ENCODE data around the gene GLCE. TPM values are rescaled to one million over a fixed set of nuclear protein-coding genes. Genes with fewer than 3 reads are reported as not detected.

GLCE gene
- total RNA-seq, 1 experiment from 2014 or later = 12.2 TPM

- H3K27me3 ChIP-seq = no peaks in the 10 kb centered on the region
- H3K4me3 ChIP-seq = no peak overlapping the region
- no peaks in the 10 kb centered on the region for H3K9me3 ChIP-seq
- no peak for DNase-seq
- H3K36me3 ChIP-seq = no peaks in the 10 kb centered on the region
Measured at GRCh38 chr15:69265347-69265955, 105.0 kb downstream of the GLCE start.

- DNase-seq = no peak
- Histone ChIP-seq H3K9me3 (no peaks in the 10 kb centered on the region), H3K27me3 (no peaks in the 10 kb centered on the region), H3K4me3 (no peak overlapping the region), H3K36me3 (no peaks in the 10 kb centered on the region)
Measured at GRCh38 chr15:69271217-69271616, 110.8 kb downstream of the GLCE start.

- no peak overlapping the region for H3K4me3 ChIP-seq
- no peak for DNase-seq
- no peaks in the 10 kb centered on the region for H3K27me3 ChIP-seq
- H3K9me3 ChIP-seq = no peaks in the 10 kb centered on the region
- H3K36me3 ChIP-seq = no peaks in the 10 kb centered on the region
Measured at GRCh38 chr15:69272139-69272538, 111.7 kb downstream of the GLCE start.

GRCh38 chr15:69272891-69273290, 112.5 kb downstream of the GLCE start:
- Histone ChIP-seq H3K27me3 (no peaks in the 10 kb centered on the region), H3K36me3 (no peaks in the 10 kb centered on the region), H3K9me3 (no peaks in the 10 kb centered on the region), H3K4me3 (no peak overlapping the region)
- no peak for DNase-seq

- Histone ChIP-seq H3K36me3 (no peaks in the 10 kb centered on the region), H3K27me3 (no peaks in the 10 kb centered on the region), H3K9me3 (no peaks in the 10 kb centered on the region), H3K4me3 (no peak overlapping the region)
- no peak for DNase-seq
Measured at GRCh38 chr15:69275074-69275670, 114.7 kb downstream of the GLCE start.

- Histone ChIP-seq H3K36me3 (no peaks in the 10 kb centered on the region), H3K9me3 (no peaks in the 10 kb centered on the region), H3K4me3 (no peak overlapping the region), H3K27me3 (no peaks in the 10 kb centered on the region)
- DNase-seq = no peak
Measured at GRCh38 chr15:69275933-69276560, 115.6 kb downstream of the GLCE start.

- H3K9me3 ChIP-seq = no peaks in the 10 kb centered on the region
Measured at GRCh38 chr15:69277316-69277715, 116.9 kb downstream of the GLCE start.

GRCh38 chr15:69279636-69280035, 119.2 kb downstream of the GLCE start:
- H3K27me3 ChIP-seq = no peaks in the 10 kb centered on the region
- H3K9me3 ChIP-seq = no peaks in the 10 kb centered on the region
- no peak for DNase-seq
- H3K36me3 ChIP-seq = no peaks in the 10 kb centered on the region
- no peak overlapping the region for H3K4me3 ChIP-seq

More at GRCh38 chr15:69277316-69277715, 116.9 kb downstream of the GLCE start:
- H3K4me3 ChIP-seq = no peak overlapping the region
- no peak for DNase-seq
- H3K36me3 ChIP-seq = no peaks in the 10 kb centered on the region
- H3K27me3 ChIP-seq = no peaks in the 10 kb centered on the region

GRCh38 chr15:69280783-69281182, 120.3 kb downstream of the GLCE start:
- no peaks in the 10 kb centered on the region for H3K27me3 ChIP-seq
- no peak overlapping the region for H3K4me3 ChIP-seq
- no peaks in the 10 kb centered on the region for H3K36me3 ChIP-seq
- no peaks in the 10 kb centered on the region for H3K9me3 ChIP-seq
- DNase-seq = no peak

GRCh38 chr15:69282104-69282743, 121.8 kb downstream of the GLCE start:
- Histone ChIP-seq H3K36me3 (no peaks in the 10 kb centered on the region), H3K27me3 (no peaks in the 10 kb centered on the region), H3K9me3 (no peaks in the 10 kb centered on the region), H3K4me3 (no peak overlapping the region)
- DNase-seq = no peak

GRCh38 chr15:69285834-69286233, 125.4 kb downstream of the GLCE start:
- Histone ChIP-seq H3K36me3 (no peaks in the 10 kb centered on the region), H3K27me3 (no peaks in the 10 kb centered on the region), H3K9me3 (no peaks in the 10 kb centered on the region), H3K4me3 (no peak overlapping the region)
- DNase-seq = no peak

- H3K4me3 ChIP-seq = no peak overlapping the region
- DNase-seq = no peak
- no peaks in the 10 kb centered on the region for H3K36me3 ChIP-seq
- no peaks in the 10 kb centered on the region for H3K9me3 ChIP-seq
- H3K27me3 ChIP-seq = no peaks in the 10 kb centered on the region
Measured at GRCh38 chr15:69288011-69288410, 127.6 kb downstream of the GLCE start.

GRCh38 chr15:69288531-69289341, 128.3 kb downstream of the GLCE start:
- no peak overlapping the region for H3K4me3 ChIP-seq
- no peak for DNase-seq
- no peaks in the 10 kb centered on the region for H3K27me3 ChIP-seq

GRCh38 chr15:69289342-69290146, 129.1 kb downstream of the GLCE start:
- Histone ChIP-seq H3K9me3 (no peaks in the 10 kb centered on the region), H3K36me3 (no peaks in the 10 kb centered on the region), H3K4me3 (no peak overlapping the region), H3K27me3 (no peaks in the 10 kb centered on the region)
- DNase-seq = no peak

More at GRCh38 chr15:69288531-69289341, 128.3 kb downstream of the GLCE start:
- Histone ChIP-seq H3K36me3 (no peaks in the 10 kb centered on the region), H3K9me3 (no peaks in the 10 kb centered on the region)

GRCh38 chr15:69290346-69291164, 130.1 kb downstream of the GLCE start:
- Histone ChIP-seq H3K36me3 (no peaks in the 10 kb centered on the region), H3K4me3 (no peak overlapping the region), H3K9me3 (no peaks in the 10 kb centered on the region), H3K27me3 (no peaks in the 10 kb centered on the region)
- DNase-seq = no peak
